Mesenchymal stem cell (in vitro differentiated cells and primary cell): ENCODE results near the gene FRMD4A.

Experiments
- DNase-seq: peaks from one replicate; pipeline ENCODE4 v3.0.0-alpha.2; 2013
- H2AFZ ChIP-seq: one replicate; pipeline ENCODE4 v1.6.1; 2013; ENCODE audit warnings: low read depth, mild to moderate bottlenecking, control low read depth, inconsistent platforms, low read length, moderate library complexity
- H2AK5ac ChIP-seq: 2 replicates; pipeline ENCODE4 v1.6.1; 2013; ENCODE audit warnings: low read length, moderate library complexity, mild to moderate bottlenecking, inconsistent platforms; ENCODE audit not compliant: severe bottlenecking
- H2BK120ac ChIP-seq: one replicate; pipeline ENCODE4 v1.6.1; 2013; ENCODE audit warnings: low read depth, mild to moderate bottlenecking, inconsistent platforms, low read length, moderate library complexity
- H2BK12ac ChIP-seq, 2 experiments: one replicate each; pipeline ENCODE4 v1.6.1; 2013; ENCODE audit warnings: inconsistent platforms in 2 of 2, low read length in 2 of 2, mild to moderate bottlenecking in 2 of 2, moderate library complexity in 2 of 2, control low read depth in 1 of 2
- H2BK15ac ChIP-seq: one replicate; pipeline ENCODE4 v1.6.1; 2013; ENCODE audit warnings: mild to moderate bottlenecking, low read depth, inconsistent platforms; ENCODE audit not compliant: poor library complexity, severe bottlenecking
- H2BK5ac ChIP-seq: 2 replicates; pipeline ENCODE4 v1.6.1; 2013; ENCODE audit warnings: low read depth, mild to moderate bottlenecking, low read length, control low read depth, inconsistent platforms; ENCODE audit not compliant: poor library complexity, severe bottlenecking
- H3K14ac ChIP-seq, 2 experiments: one replicate each; pipeline ENCODE4 v1.6.1; 2013; ENCODE audit warnings: inconsistent platforms in 2 of 2, low read length in 2 of 2, control low read depth in 1 of 2, mild to moderate bottlenecking in 1 of 2, moderate library complexity in 1 of 2
- H3K18ac ChIP-seq, 2 experiments: one replicate each; pipeline ENCODE4 v1.6.1; 2013; ENCODE audit warnings: inconsistent platforms in 2 of 2, low read length in 2 of 2, control low read depth in 1 of 2, low read depth in 1 of 2, mild to moderate bottlenecking in 1 of 2
- H3K23ac ChIP-seq, 2 experiments: one replicate each; pipeline ENCODE4 v1.6.1; 2013; ENCODE audit warnings: inconsistent platforms in 2 of 2, low read length in 2 of 2, mild to moderate bottlenecking in 2 of 2, moderate library complexity in 2 of 2, control low read depth in 1 of 2
- H3K27ac ChIP-seq: 2 replicates; pipeline ENCODE4 v1.5.1; 2013; ENCODE audit warnings: mild to moderate bottlenecking, moderate library complexity, low read length, control low read depth, inconsistent platforms; ENCODE audit not compliant: poor library complexity, severe bottlenecking
- H3K27me3 ChIP-seq, 2 experiments: 2 replicates each; pipeline versions ENCODE4 v1.6.1 to v1.7.0; 2013; ENCODE audit warnings: low read length in 2 of 2, mild to moderate bottlenecking in 2 of 2, moderate library complexity in 2 of 2, control low read depth in 1 of 2, inconsistent platforms in 1 of 2; ENCODE audit not compliant: control insufficient read depth in 1 of 2, insufficient read depth in 1 of 2
- H3K36me3 ChIP-seq, 2 experiments: 2 replicates each; pipeline versions ENCODE4 v1.6.1 to v1.7.0; 2013; ENCODE audit warnings: low read length in 2 of 2, control low read depth in 1 of 2, inconsistent platforms in 1 of 2, low read depth in 1 of 2, mild to moderate bottlenecking in 1 of 2; ENCODE audit not compliant: insufficient read depth in 2 of 2, control insufficient read depth in 1 of 2
- H3K4ac ChIP-seq, 2 experiments: one replicate each; pipeline ENCODE4 v1.6.1; 2013; ENCODE audit warnings: inconsistent platforms in 2 of 2, low read length in 2 of 2, mild to moderate bottlenecking in 2 of 2, moderate library complexity in 2 of 2, control low read depth in 1 of 2, low read depth in 1 of 2
- H3K4me1 ChIP-seq: 2 replicates; pipeline ENCODE4 v1.6.1; 2013; ENCODE audit warnings: low read depth, low read length, control low read depth; ENCODE audit not compliant: control insufficient read depth, insufficient read depth
- H3K4me2 ChIP-seq: 2 replicates; pipeline ENCODE4 v1.6.1; 2013; ENCODE audit warnings: low read length, mild to moderate bottlenecking, inconsistent platforms; ENCODE audit not compliant: poor library complexity, severe bottlenecking
- H3K4me3 ChIP-seq, 2 experiments: 2 replicates each; pipeline versions ENCODE4 v1.5.1 to v1.7.0; 2013; ENCODE audit warnings: low read length in 2 of 2, mild to moderate bottlenecking in 2 of 2, control low read depth in 1 of 2, low read depth in 1 of 2; ENCODE audit not compliant: insufficient read depth in 1 of 2
- H3K79me1 ChIP-seq: replicated peaks from 2 replicates; pipeline ENCODE4 v1.6.1; 2013; ENCODE audit warnings: mild to moderate bottlenecking, control low read depth, low read length, inconsistent platforms; ENCODE audit not compliant: poor library complexity, severe bottlenecking
- H3K9ac ChIP-seq: 2 replicates; pipeline ENCODE4 v1.7.0; 2013; ENCODE audit warnings: mild to moderate bottlenecking, low read length, moderate library complexity
- H3K9me3 ChIP-seq: 2 replicates; pipeline ENCODE4 v1.7.0; 2013; ENCODE audit warnings: mild to moderate bottlenecking, low read length; ENCODE audit not compliant: control insufficient read depth
- H4K8ac ChIP-seq: one replicate; pipeline ENCODE4 v1.6.1; 2013; ENCODE audit warnings: inconsistent platforms, mild to moderate bottlenecking, low read length, moderate library complexity
- H4K91ac ChIP-seq: one replicate; pipeline ENCODE4 v1.6.1; 2013; ENCODE audit warnings: mild to moderate bottlenecking, low read length, inconsistent platforms
- WGBS: methylation state at CpG from one replicate; pipeline ENCODE4 v1.1.7; 2013; ENCODE audit warnings: mixed read lengths; 5-methylcytosine and 5-hydroxymethylcytosine counted together

FRMD4A gene

DNA sequence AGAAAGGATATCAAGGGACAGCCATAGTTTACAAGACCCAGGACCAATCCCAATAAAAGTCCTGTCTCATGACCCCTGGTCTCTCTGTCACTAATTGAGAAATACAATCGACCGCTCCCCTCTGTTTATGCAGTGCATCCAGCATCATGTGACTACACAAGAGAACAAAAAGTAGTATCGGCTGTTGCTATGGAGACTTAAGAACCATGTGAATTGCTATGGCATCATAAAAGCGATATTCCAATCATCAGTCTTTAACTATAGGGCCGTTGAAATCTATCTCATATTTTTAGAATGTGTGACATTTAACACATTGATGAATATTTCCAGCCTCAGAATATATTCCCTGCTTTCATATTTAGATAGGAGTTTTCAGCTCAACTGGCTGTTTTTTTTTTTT is 139.3 kb downstream of the FRMD4A start:
- H3K79me1 ChIP-seq: no peaks in the 10 kb centered on the region
- peaks cover 1% of the 10 kb centered on the region for H3K4me1 ChIP-seq
- peak overlapping the region in 1 of 2 experiments; percentile 7 for H3K14ac ChIP-seq
- H2AFZ ChIP-seq: no peak overlapping the region
- H4K91ac ChIP-seq: no peak overlapping the region
- DNase-seq: no peak
- H3K36me3 ChIP-seq: no peaks in the 10 kb centered on the region
- no peak overlapping the region for H2AK5ac ChIP-seq
- no peak overlapping the region for H3K9ac ChIP-seq
- no peak overlapping the region for H3K23ac ChIP-seq
- no peak overlapping the region for H2BK15ac ChIP-seq
- no peak overlapping the region for H2BK120ac ChIP-seq
- no peaks in the 10 kb centered on the region for H3K9me3 ChIP-seq
- no peak overlapping the region for H2BK12ac ChIP-seq
- H3K18ac ChIP-seq: no peak overlapping the region
- WGBS: 10% methylated on average over 3 of the region's 5 CpGs
- H3K4me3 ChIP-seq: no peak overlapping the region
- no peak overlapping the region for H3K4me2 ChIP-seq
- H3K4ac ChIP-seq: no peak overlapping the region
- H3K27ac ChIP-seq: no peak overlapping the region
- H3K27me3 ChIP-seq: peaks cover 6 to 74% of the 10 kb centered on the region in 2 experiments
- no peak overlapping the region for H4K8ac ChIP-seq
- H2BK5ac ChIP-seq: no peak overlapping the region

DNA sequence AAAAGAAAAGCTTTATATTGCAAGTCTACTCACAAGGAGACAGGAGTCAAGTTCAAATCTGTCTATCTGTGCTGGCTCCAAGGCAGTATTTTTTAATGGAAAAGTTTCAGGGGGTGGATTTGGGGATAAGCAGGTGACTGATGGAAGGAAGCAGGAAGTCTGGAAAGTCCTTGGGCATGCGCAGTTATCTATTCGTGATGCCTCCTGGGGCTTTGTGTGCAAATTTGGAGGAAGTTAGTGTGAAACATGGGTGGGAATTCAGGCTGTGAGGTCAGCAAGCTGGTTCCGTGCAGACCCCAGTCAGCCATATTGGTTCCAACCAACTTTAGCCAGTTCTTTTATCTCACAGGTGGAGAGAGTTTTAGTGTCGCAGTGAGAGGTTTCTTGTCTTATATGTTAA is 140.0 kb downstream of the FRMD4A start:
- Histone ChIP-seq H3K4me2 (no peak overlapping the region), H3K14ac (no peak overlapping the region), H3K27ac (no peak overlapping the region), H3K4me1 (no peaks in the 10 kb centered on the region), H3K23ac (no peak overlapping the region), H3K4ac (no peak overlapping the region), H2BK120ac (no peak overlapping the region), H3K4me3 (no peak overlapping the region), H3K27me3 (peaks cover 3 to 74% of the 10 kb centered on the region in 2 experiments), H2AFZ (no peak overlapping the region), H3K9ac (no peak overlapping the region), H2BK5ac (no peak overlapping the region), H2BK15ac (no peak overlapping the region), H3K36me3 (no peaks in the 10 kb centered on the region), H4K91ac (no peak overlapping the region), H3K79me1 (no peaks in the 10 kb centered on the region), H2BK12ac (no peak overlapping the region), H4K8ac (no peak overlapping the region), H3K9me3 (no peaks in the 10 kb centered on the region), H2AK5ac (no peak overlapping the region), H3K18ac (no peak overlapping the region)
- no peak for DNase-seq
- WGBS: 83% methylated on average over 2 of the region's 4 CpGs

DNA sequence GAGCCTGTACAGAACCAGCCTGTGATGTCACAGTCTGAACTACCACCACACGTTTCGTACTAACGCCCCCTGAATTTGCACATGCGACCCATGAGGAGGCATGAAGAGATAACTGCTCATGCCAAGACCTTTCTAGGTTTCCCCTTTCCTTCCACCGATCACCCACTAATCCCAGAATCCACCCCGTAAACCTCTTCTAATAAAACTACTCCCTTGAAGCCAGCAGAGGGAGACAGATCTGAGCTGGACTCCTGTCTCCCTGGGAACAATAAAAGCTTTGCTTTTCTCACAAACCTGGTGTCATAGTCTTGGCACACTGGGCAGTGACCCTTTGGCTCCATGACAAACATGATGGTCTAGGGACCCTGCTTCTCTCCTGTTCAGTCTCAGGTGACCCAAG is 144.5 kb downstream of the FRMD4A start:
- peak overlapping the region; percentile 54 for H4K91ac ChIP-seq
- H3K27ac ChIP-seq: no peak overlapping the region
- DNase-seq: no peak
- H3K4me1 ChIP-seq: peaks cover 2% of the 10 kb centered on the region
- no peak overlapping the region for H3K23ac ChIP-seq
- H3K4me3 ChIP-seq: no peak overlapping the region
- H2BK12ac ChIP-seq: no peak overlapping the region
- H3K4me2 ChIP-seq: no peak overlapping the region
- no peak overlapping the region for H2BK120ac ChIP-seq
- H2AFZ ChIP-seq: no peak overlapping the region
- no peak overlapping the region for H3K9ac ChIP-seq
- peaks cover 0 to 65% of the 10 kb centered on the region in 2 experiments for H3K27me3 ChIP-seq
- no peaks in the 10 kb centered on the region for H3K79me1 ChIP-seq
- H2AK5ac ChIP-seq: no peak overlapping the region
- no peak overlapping the region for H3K14ac ChIP-seq
- WGBS: 88% methylated on average over 6 of the region's 6 CpGs
- H4K8ac ChIP-seq: no peak overlapping the region
- no peaks in the 10 kb centered on the region for H3K36me3 ChIP-seq
- no peaks in the 10 kb centered on the region for H3K9me3 ChIP-seq
- H3K4ac ChIP-seq: no peak overlapping the region
- no peak overlapping the region for H2BK15ac ChIP-seq
- H3K18ac ChIP-seq: no peak overlapping the region
- H2BK5ac ChIP-seq: no peak overlapping the region

DNA sequence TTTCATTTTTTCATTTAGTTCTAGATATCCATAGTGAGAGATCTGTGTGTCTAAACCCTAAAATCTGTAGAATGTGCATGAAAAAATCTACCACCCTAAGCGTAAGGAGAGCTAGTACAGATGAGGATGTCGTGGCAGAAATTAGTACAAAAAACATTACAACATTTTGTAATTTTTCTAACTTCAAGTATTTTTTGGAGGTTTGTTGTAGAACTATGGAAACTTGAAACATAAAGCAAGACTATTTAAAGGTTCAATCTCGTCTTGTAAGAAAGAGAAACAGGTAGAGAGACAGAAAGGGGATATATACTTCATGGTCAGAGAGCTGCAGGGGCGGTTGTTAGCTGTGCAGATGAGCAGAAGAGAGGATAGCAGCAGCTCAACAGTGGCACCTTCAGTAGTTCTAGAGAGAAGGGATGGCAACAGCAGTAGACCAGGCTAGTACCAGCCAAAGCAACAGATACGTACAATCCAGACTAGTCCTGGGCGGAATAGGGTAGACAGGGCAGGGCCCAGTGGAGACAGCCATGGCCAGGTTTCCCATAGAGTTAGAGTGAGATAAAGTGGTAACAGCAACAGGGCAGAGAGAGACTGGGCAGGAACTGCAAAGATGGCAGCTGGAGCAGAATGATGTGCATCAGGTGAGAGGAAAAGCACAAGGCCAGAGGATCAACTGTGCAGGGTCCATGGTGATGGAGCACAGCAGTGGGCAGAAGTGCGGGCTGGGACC is 145.2 kb downstream of the FRMD4A start:
- WGBS: 47% methylated on average over 5 of the region's 7 CpGs
- no peak overlapping the region for H2BK12ac ChIP-seq
- no peak overlapping the region for H2AK5ac ChIP-seq
- no peak overlapping the region for H2BK120ac ChIP-seq
- H3K9me3 ChIP-seq: no peaks in the 10 kb centered on the region
- H3K4me3 ChIP-seq: no peak overlapping the region
- no peak overlapping the region for H2BK15ac ChIP-seq
- H3K4ac ChIP-seq: no peak overlapping the region
- H3K4me2 ChIP-seq: no peak overlapping the region
- no peak overlapping the region for H4K8ac ChIP-seq
- peak; percentile 92 for DNase-seq
- no peak overlapping the region for H3K9ac ChIP-seq
- H3K18ac ChIP-seq: no peak overlapping the region
- H4K91ac ChIP-seq: no peak overlapping the region
- H2AFZ ChIP-seq: no peak overlapping the region
- no peak overlapping the region for H2BK5ac ChIP-seq
- no peaks in the 10 kb centered on the region for H3K79me1 ChIP-seq
- H3K27ac ChIP-seq: peak overlapping the region; percentile 13
- no peak overlapping the region for H3K23ac ChIP-seq
- H3K27me3 ChIP-seq: peaks cover under 1 to 65% of the 10 kb centered on the region in 2 experiments
- H3K4me1 ChIP-seq: peaks cover 2% of the 10 kb centered on the region
- no peaks in the 10 kb centered on the region for H3K36me3 ChIP-seq
- H3K14ac ChIP-seq: no peak overlapping the region
